A549 (cell line): Measurements from ENCODE around the gene BARX1.

ENCODE experiments used
- CTCF ChIP-seq: fragments of >200 bp; sonication (Bioruptor Twin); formaldehyde crosslinking; IDR thresholded peaks from 3 replicates; pipeline ENCODE4 v1.5.1; 2016
- E2F6 ChIP-seq: IDR thresholded peaks from 2 replicates; pipeline ENCODE4 v1.6.1; 2012; ENCODE audit warnings: low read depth, borderline replicate concordance
- EP300 ChIP-seq, 2 experiments: fragments of >200 bp; sonication (Bioruptor Twin); formaldehyde crosslinking; IDR thresholded peaks; 2 replicates in 1 of 2; 3 replicates in 1 of 2; pipeline ENCODE4 v1.6.1; 2016 to 2017
- HDAC2 ChIP-seq: fragments of 200-600 bp; sonication (generic); IDR thresholded peaks from 2 replicates; pipeline ENCODE4 v1.6.1; 2016
- JUN ChIP-seq, 2 experiments: fragments of >200 bp; sonication (Bioruptor Twin); formaldehyde crosslinking; IDR thresholded peaks; 2 replicates in 1 of 2; 3 replicates in 1 of 2; pipeline ENCODE4 v1.6.1; 2016 to 2017
- JUNB ChIP-seq: fragments of >200 bp; sonication (Bioruptor Twin); formaldehyde crosslinking; IDR thresholded peaks from 2 replicates; pipeline ENCODE4 v1.6.1; 2016
- MAZ ChIP-seq: fragments of 150-350 bp; IDR thresholded peaks from 2 replicates; pipeline ENCODE4 v1.6.1; 2014; ENCODE audit warnings: antibody characterized with exemption, low read depth, low read length, borderline replicate concordance
- REST ChIP-seq: fragments of 200-600 bp; sonication (generic); IDR thresholded peaks from 2 replicates; pipeline ENCODE4 v1.6.1; 2016; ENCODE audit warnings: antibody characterized with exemption, mild to moderate bottlenecking, moderate library complexity
- SMC3 ChIP-seq: fragments of >200 bp; sonication (Bioruptor Twin); formaldehyde crosslinking; IDR thresholded peaks from 3 replicates; pipeline ENCODE4 v1.6.1; 2018; ENCODE audit warnings: inconsistent platforms

DNA sequence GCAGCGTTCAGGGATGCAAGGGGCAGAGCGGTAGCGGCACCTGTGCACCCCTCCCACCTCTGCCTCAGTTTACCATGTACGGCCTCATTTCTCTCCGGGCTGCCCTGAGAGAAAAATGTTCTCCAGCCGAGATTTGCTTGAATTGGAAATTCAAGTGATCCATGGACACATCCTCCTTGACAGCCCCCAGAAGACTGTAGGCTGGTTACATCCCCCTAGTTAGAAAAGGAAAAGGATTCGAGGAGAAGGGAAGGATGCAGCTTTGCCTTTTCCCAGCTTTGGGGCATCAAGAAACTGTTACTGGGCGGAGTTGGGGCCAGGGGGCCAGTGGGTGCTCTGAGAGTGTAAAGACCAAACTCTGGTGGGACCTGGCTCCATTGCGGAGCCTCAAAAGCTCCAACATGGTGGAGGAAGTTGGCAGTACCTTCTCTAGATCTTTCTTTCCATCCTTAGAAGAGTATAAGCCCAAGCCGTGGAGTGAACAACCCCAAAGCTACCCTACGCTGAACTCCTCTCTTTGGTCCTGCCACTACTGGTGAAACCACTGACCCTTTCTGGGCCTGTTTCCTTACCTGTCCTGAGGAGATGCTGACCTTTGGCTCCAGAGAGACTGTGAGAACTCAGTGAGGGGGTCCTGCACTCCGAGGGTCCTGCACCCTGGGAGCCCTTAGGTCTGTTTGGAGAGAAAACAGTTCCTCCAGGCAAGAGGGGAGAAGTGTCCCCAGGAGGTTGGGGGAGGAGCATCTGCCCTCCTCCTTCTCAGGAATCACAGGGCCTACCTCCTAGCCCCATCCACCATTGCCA is 1.0 kb upstream of the BARX1 start:
- TF ChIP-seq CTCF (no peak), HDAC2 (no peak), JUNB (no peak), JUN (IDR thresholded peaks at IDR 0.05) (no peak), MAZ (no peak), REST (no peak), E2F6 (no peak), EP300 (IDR thresholded peaks at IDR 0.05) (no peak), SMC3 (no peak)
